HG02588 (cell line): ENCODE data around the gene APOL1.

ENCODE experiments used
- ATAC-seq: cut with Tn5 transposase; IDR thresholded peaks from one replicate; pipeline ENCODE4 v1.9.1; 2021; ENCODE audit warnings: mild to moderate bottlenecking, moderate library complexity; ENCODE audit not compliant: unreplicated experiment

Gene APOL1

DNA sequence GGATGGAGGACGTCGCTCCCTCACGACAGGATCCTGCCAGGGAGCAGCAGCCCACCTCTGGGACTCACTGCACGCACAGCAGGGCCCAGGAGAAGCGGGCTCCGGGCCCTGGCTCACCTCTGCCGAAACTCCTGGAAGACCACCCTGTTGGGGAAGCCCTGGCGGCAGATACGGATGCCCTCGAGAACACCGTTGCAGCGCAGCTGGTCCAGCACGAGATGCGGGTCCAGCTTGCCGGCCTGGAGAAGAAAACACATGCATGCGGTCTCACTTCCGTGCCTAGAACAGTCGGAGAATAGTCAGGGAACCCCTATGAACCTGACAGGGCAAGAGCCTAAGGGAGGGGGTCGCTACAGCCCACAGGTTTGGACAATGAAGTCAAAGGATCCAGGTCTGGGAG is 52.9 kb downstream of the APOL1 start:
- ATAC-seq = no peak

DNA sequence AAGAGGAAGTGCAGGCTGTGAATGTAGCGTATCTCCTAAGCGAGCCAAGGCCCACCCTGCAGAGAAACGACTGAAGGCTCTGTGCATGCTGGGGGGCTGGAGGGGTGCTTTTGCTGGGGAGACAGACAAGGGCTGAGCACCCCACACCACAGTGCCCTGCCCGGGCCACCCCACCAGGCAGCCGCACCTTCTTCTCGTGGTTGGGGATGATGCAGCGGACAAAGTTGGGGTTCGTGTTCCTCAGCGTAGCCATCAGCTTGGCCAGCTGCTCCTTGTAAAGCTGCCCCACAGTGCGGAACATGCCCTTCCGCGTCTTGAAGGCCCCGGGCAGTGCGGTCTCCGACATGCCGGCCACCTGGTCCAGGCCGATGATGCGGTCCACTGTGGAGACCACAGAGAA is 53.3 kb downstream of the APOL1 start:
- ATAC-seq = no peak

DNA sequence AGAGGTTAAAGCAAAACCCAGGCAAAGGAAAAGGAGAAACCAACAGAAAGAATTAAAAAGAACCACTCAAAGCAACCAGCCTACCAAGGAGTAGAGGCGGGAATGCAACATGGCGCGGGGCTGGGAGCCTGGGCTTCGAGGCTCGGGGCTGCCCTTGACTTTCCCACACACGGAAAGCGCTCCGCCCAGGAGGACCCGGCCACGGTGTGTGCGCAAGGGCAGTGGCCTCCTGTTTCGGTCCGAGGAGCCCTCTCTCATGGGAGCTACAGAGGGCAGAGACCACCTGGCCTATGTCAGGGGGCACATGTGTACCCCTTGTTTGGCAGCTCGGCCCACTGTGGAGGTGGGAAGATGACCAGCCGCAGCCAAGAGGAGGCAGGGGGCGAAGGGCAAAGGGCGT is 55.9 kb downstream of the APOL1 start:
- no peak for ATAC-seq

DNA sequence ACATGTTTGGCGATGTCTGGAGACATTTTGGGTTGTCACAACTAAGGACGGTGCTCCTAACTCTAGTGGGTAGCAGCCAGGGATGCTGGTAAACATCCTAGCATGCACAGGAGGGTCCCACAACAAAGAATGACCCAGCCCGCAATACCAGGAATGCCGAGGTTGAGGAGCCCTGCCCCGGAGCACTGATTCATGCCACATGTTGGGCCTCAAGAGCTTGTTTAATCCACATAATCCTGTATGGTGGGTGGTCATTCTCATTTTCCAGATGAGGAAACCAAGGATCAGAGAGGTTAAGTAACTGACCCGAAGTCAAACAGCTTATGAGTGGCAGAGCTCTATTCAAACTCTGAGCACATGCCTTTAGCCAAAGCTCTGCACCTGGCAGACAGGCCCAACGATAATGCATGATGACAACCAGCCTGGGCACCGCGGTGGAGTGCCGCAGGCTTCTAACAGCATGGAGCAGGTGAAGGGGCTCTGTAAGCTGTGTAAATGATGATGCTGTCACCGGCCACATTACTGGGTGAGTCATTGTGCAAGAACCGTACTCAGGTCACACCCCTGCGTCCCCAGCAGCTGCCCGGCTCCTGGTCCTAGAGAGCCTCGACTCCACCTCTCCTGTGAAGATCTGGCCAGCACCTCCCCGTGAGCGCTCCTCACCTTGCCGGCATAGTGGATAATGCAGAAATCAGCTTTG is 58.6 kb downstream of the APOL1 start:
- no peak for ATAC-seq

DNA sequence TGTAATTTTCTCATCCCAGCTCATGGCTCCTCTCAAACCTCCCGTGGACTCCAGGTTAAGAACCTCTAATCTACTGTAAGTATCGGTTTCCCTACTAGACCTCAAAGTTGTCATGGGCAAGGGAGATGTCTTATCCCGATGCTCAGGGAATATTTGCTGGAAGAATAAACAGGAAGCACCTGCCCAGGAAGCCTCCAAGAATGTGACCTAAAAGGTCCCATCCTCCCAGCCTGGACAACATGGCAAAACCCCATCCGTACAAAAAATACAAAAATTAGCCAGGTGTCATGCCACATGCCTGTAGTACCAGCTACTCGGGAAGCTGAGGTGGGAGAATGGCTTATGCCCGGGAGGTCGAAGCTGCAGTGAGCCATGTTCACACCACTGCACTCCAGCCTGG is 62.4 kb downstream of the APOL1 start:
- no peak for ATAC-seq

DNA sequence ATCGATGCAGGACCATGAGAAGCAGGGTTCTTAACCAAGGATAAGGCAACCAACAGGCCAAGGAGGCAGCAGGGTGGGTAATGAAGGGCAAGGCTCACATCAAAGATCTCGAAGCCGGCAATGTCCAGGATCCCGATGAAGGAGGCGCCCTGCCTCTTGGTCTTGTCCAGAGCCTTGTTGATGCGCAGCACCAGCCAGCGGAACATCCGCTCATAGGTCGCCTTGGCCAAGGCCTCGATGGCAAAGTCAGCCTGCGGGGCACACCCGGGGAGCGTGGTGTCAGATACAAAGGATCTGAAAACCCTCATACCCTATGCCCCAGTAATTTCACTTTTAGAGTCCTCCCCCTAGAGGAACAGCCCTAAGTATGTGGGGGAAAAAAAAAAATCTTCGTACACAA is 63.5 kb downstream of the APOL1 start:
- ATAC-seq = no peak
